CD4-positive, CD25-positive, alpha-beta regulatory T cell (primary cell): ENCODE results near the gene COL9A2. TPM values are rescaled to one million over a fixed set of nuclear protein-coding genes. Genes with fewer than 3 reads are reported as not detected.

Source experiments
- ATAC-seq, 2 donors: fragments of 150-1000 bp; cut with Tn5 transposase; one replicate each; pipeline ENCODE4 v1.10.0; 2021; ENCODE audit warnings: low read depth in 2 of 2, moderate number of reproducible peaks in 2 of 2, moderate library complexity in 1 of 2
- DNase-seq, 3 donors: peaks; one replicate each; pipeline versions ENCODE4 v3.0.0 to v3.0.0-alpha.2; 2012 to 2022; ENCODE audit warnings: mixed read lengths in 1 of 3
- H3K27ac ChIP-seq: one replicate; pipeline ENCODE4 v1.7.0; 2013; ENCODE audit warnings: mild to moderate bottlenecking, low read length; ENCODE audit not compliant: insufficient read depth, poor library complexity, severe bottlenecking
- H3K27me3 ChIP-seq: one replicate; pipeline ENCODE4 v1.7.0; 2013; ENCODE audit warnings: low read length; ENCODE audit not compliant: control insufficient read depth, insufficient read depth
- H3K36me3 ChIP-seq: one replicate; pipeline ENCODE4 v1.7.0; 2013; ENCODE audit warnings: mild to moderate bottlenecking, low read length, moderate library complexity; ENCODE audit not compliant: control insufficient read depth, insufficient read depth
- H3K4me1 ChIP-seq: 2 replicates; pipeline ENCODE4 v1.7.0; 2013; ENCODE audit warnings: mild to moderate bottlenecking, low read length; ENCODE audit not compliant: insufficient read depth, control insufficient read depth, poor library complexity, severe bottlenecking
- H3K4me3 ChIP-seq: one replicate; pipeline ENCODE4 v1.7.0; 2013; ENCODE audit warnings: low read depth, mild to moderate bottlenecking, low read length, moderate library complexity
- H3K9me3 ChIP-seq, 2 experiments: 1 replicate in 1 of 2; 2 replicates in 1 of 2; pipeline ENCODE4 v1.7.0; 2013; ENCODE audit warnings: low read length in 2 of 2, mild to moderate bottlenecking in 1 of 2, moderate library complexity in 1 of 2; ENCODE audit not compliant: control insufficient read depth in 2 of 2
- H3K27ac Mint-ChIP-seq, 3 donors: one replicate each; pipeline ENCODE4 v1.8.0; 2020 to 2022; ENCODE audit warnings: mild to moderate bottlenecking in 3 of 3, mixed read lengths in 3 of 3, moderate library complexity in 2 of 3
- H3K27me3 Mint-ChIP-seq: one replicate; pipeline ENCODE4 v1.8.0; 2022; ENCODE audit warnings: mild to moderate bottlenecking, mixed read lengths
- H3K36me3 Mint-ChIP-seq: one replicate; pipeline ENCODE4 v1.8.0; 2020; ENCODE audit warnings: mixed read lengths
- H3K4me1 Mint-ChIP-seq, 4 donors: one replicate each; pipeline ENCODE4 v1.8.0; 2020 to 2022; ENCODE audit warnings: mixed read lengths in 4 of 4, mild to moderate bottlenecking in 1 of 4
- H3K4me3 Mint-ChIP-seq, 4 donors: one replicate each; pipeline ENCODE4 v1.8.0; 2020 to 2022; ENCODE audit warnings: mild to moderate bottlenecking in 4 of 4, mixed read lengths in 4 of 4, moderate library complexity in 3 of 4
- H3K9me3 Mint-ChIP-seq, 7 donors: one replicate each; pipeline ENCODE4 v1.8.0; 2020 to 2022; ENCODE audit warnings: mixed read lengths in 7 of 7, mild to moderate bottlenecking in 3 of 7, moderate library complexity in 2 of 7
- polyA plus RNA-seq, 4 donors: library from polyadenylated mRNA; unstranded; fragments of 300-500 nt; fragmentation: Illumina TruSeq; gene quantifications; one replicate each; pipeline ENCODE4 v1.2.3, GENCODE V29; 2021
- total RNA-seq: library from RNA; stranded (reverse); gene quantifications from one replicate; pipeline ENCODE4 v1.2.3, GENCODE V29; 2022

The COL9A2 gene
- total and polyA plus RNA-seq, 5 donors from 2014 or later: 0.26 to 2.9 (median 0.55) TPM

- H3K4me3 ChIP-seq: no peak overlapping the region
- Mint-ChIP-seq H3K4me3 (no peak overlapping the region), H3K4me1 (no peaks in the 10 kb centered on the region)
Measured at GRCh38 chr1:40303051-40303771, 13.9 kb downstream of the COL9A2 start.

GRCh38 chr1:40302475-40302874, 14.6 kb downstream of the COL9A2 start:
- H3K4me1 Mint-ChIP-seq: no peaks in the 10 kb centered on the region
- no peak overlapping the region for H3K27ac Mint-ChIP-seq
- H3K9me3 Mint-ChIP-seq: no peaks in the 10 kb centered on the region
- Histone ChIP-seq H3K4me3 (no peak overlapping the region), H3K27me3 (no peaks in the 10 kb centered on the region), H3K36me3 (no peaks in the 10 kb centered on the region), H3K27ac (no peak overlapping the region), H3K4me1 (no peaks in the 10 kb centered on the region), H3K9me3 (no peaks in the 10 kb centered on the region)
- ATAC-seq: no peak
- H3K27me3 Mint-ChIP-seq: no peaks in the 10 kb centered on the region
- no peaks in the 10 kb centered on the region for H3K36me3 Mint-ChIP-seq
- no peak overlapping the region for H3K4me3 Mint-ChIP-seq
- no peak for DNase-seq

More at GRCh38 chr1:40303051-40303771, 13.9 kb downstream of the COL9A2 start:
- H3K27me3 ChIP-seq: no peaks in the 10 kb centered on the region
- no peak for DNase-seq
- H3K36me3 ChIP-seq: no peaks in the 10 kb centered on the region
- H3K27ac Mint-ChIP-seq: no peak overlapping the region
- H3K4me1 ChIP-seq: no peaks in the 10 kb centered on the region
- H3K36me3 Mint-ChIP-seq: no peaks in the 10 kb centered on the region
- H3K27me3 Mint-ChIP-seq: no peaks in the 10 kb centered on the region
- no peak for ATAC-seq
- no peaks in the 10 kb centered on the region for H3K9me3 Mint-ChIP-seq
- H3K9me3 ChIP-seq: no peaks in the 10 kb centered on the region
- H3K27ac ChIP-seq: no peak overlapping the region

- H3K9me3 ChIP-seq: no peaks in the 10 kb centered on the region
- Mint-ChIP-seq H3K4me1 (no peaks in the 10 kb centered on the region), H3K27me3 (no peaks in the 10 kb centered on the region), H3K9me3 (no peaks in the 10 kb centered on the region), H3K27ac (no peak overlapping the region), H3K4me3 (no peak overlapping the region), H3K36me3 (no peaks in the 10 kb centered on the region)
- H3K4me3 ChIP-seq: no peak overlapping the region
- H3K27ac ChIP-seq: no peak overlapping the region
- no peaks in the 10 kb centered on the region for H3K36me3 ChIP-seq
- ATAC-seq: no peak
- DNase-seq: no peak
- no peaks in the 10 kb centered on the region for H3K4me1 ChIP-seq
- no peaks in the 10 kb centered on the region for H3K27me3 ChIP-seq
Measured at GRCh38 chr1:40301541-40302299, 15.4 kb downstream of the COL9A2 start.

- H3K4me1 ChIP-seq: no peaks in the 10 kb centered on the region
- no peaks in the 10 kb centered on the region for H3K4me1 Mint-ChIP-seq
- H3K36me3 ChIP-seq: no peaks in the 10 kb centered on the region
- H3K4me3 Mint-ChIP-seq: no peak overlapping the region
- no peaks in the 10 kb centered on the region for H3K36me3 Mint-ChIP-seq
- H3K27me3 Mint-ChIP-seq: no peaks in the 10 kb centered on the region
- H3K27ac ChIP-seq: no peak overlapping the region
- H3K9me3 ChIP-seq: no peaks in the 10 kb centered on the region
- H3K9me3 Mint-ChIP-seq: no peaks in the 10 kb centered on the region
- DNase-seq (no peak), ATAC-seq (no peak)
- H3K27ac Mint-ChIP-seq: no peak overlapping the region
- no peak overlapping the region for H3K4me3 ChIP-seq
- H3K27me3 ChIP-seq: no peaks in the 10 kb centered on the region
Measured at GRCh38 chr1:40301066-40301465, 16.0 kb downstream of the COL9A2 start.

- ATAC-seq: no peak
- H3K27ac Mint-ChIP-seq: peak overlapping the region in 1 of 3 donors; percentile 78
- no peaks in the 10 kb centered on the region for H3K4me1 Mint-ChIP-seq
- H3K27ac ChIP-seq: no peak overlapping the region
- H3K27me3 ChIP-seq: no peaks in the 10 kb centered on the region
- H3K36me3 Mint-ChIP-seq: no peaks in the 10 kb centered on the region
- no peaks in the 10 kb centered on the region for H3K4me1 ChIP-seq
- no peaks in the 10 kb centered on the region for H3K27me3 Mint-ChIP-seq
- no peak for DNase-seq
- H3K9me3 Mint-ChIP-seq: no peaks in the 10 kb centered on the region
- H3K4me3 ChIP-seq: no peak overlapping the region
- H3K4me3 Mint-ChIP-seq: no peak overlapping the region
- no peaks in the 10 kb centered on the region for H3K36me3 ChIP-seq
- H3K9me3 ChIP-seq: no peaks in the 10 kb centered on the region
Measured at GRCh38 chr1:40300651-40301050, 16.4 kb downstream of the COL9A2 start.

- Mint-ChIP-seq H3K27ac (peak overlapping the region in 1 of 3 donors; percentile 78), H3K4me3 (no peak overlapping the region), H3K4me1 (no peaks in the 10 kb centered on the region), H3K9me3 (no peaks in the 10 kb centered on the region), H3K27me3 (no peaks in the 10 kb centered on the region), H3K36me3 (no peaks in the 10 kb centered on the region)
- no peak overlapping the region for H3K4me3 ChIP-seq
- no peak overlapping the region for H3K27ac ChIP-seq
- DNase-seq (no peak), ATAC-seq (no peak)
- H3K27me3 ChIP-seq: no peaks in the 10 kb centered on the region
- no peaks in the 10 kb centered on the region for H3K9me3 ChIP-seq
- no peaks in the 10 kb centered on the region for H3K36me3 ChIP-seq
- H3K4me1 ChIP-seq: no peaks in the 10 kb centered on the region
Measured at GRCh38 chr1:40300249-40300567, 16.9 kb downstream of the COL9A2 start.

- peak overlapping the region in 1 of 3 donors; percentile 78 for H3K27ac Mint-ChIP-seq
- ATAC-seq (no peak), DNase-seq (no peak)
- H3K4me3 Mint-ChIP-seq: no peak overlapping the region
- no peaks in the 10 kb centered on the region for H3K9me3 Mint-ChIP-seq
- Histone ChIP-seq H3K36me3 (peaks cover under 1% of the 10 kb centered on the region), H3K27me3 (no peaks in the 10 kb centered on the region), H3K9me3 (no peaks in the 10 kb centered on the region), H3K27ac (no peak overlapping the region), H3K4me1 (no peaks in the 10 kb centered on the region), H3K4me3 (no peak overlapping the region)
- no peaks in the 10 kb centered on the region for H3K4me1 Mint-ChIP-seq
- H3K36me3 Mint-ChIP-seq: no peaks in the 10 kb centered on the region
- no peaks in the 10 kb centered on the region for H3K27me3 Mint-ChIP-seq
Measured at GRCh38 chr1:40299366-40300248, 17.5 kb downstream of the COL9A2 start.
